HepG2 (cell line): ENCODE data around the gene BIRC6. TPM values are rescaled to one million over a fixed set of nuclear protein-coding genes. Genes with fewer than 3 reads are reported as not detected.

Experiments
- BHLHE40 ChIP-seq: IDR thresholded peaks from 2 replicates; pipeline ENCODE4 v1.6.1; 2011; ENCODE audit warnings: low read length, improper control_type of control experiment
- ETS1 ChIP-seq: sonication (generic); formaldehyde crosslinking; IDR thresholded peaks from 2 replicates; pipeline ENCODE4 v1.4.0; 2020; ENCODE audit warnings: missing genetic modification reagents
- MIER2 ChIP-seq: IDR thresholded peaks from 2 replicates; pipeline ENCODE4 v1.6.1; 2016; ENCODE audit warnings: missing biosample characterization, missing genetic modification reagents
- NCOA5 ChIP-seq: sonication (generic); formaldehyde crosslinking; IDR thresholded peaks from 2 replicates; pipeline ENCODE4 v1.4.0; 2020; ENCODE audit warnings: missing genetic modification reagents
- PCBP2 ChIP-seq: fragments of 200-400 bp; formaldehyde crosslinking; optimal IDR thresholded peaks from 2 replicates; pipeline ENCODE3; 2018; ENCODE audit warnings: low read length, low read depth; ENCODE audit not compliant: poor library complexity, severe bottlenecking
- PITX1 ChIP-seq: sonication (generic); formaldehyde crosslinking; IDR thresholded peaks from 2 replicates; pipeline ENCODE4 v1.5.1; 2020; ENCODE audit warnings: mild to moderate bottlenecking, missing genetic modification reagents
- RFX3 ChIP-seq: IDR thresholded peaks from 2 replicates; pipeline ENCODE4 v1.6.1; 2016; ENCODE audit warnings: missing biosample characterization, missing genetic modification reagents
- STAT5B ChIP-seq: sonication (generic); formaldehyde crosslinking; IDR thresholded peaks from 2 replicates; pipeline ENCODE4 v1.4.0; 2020; ENCODE audit warnings: missing genetic modification reagents
- ZFX ChIP-seq: sonication (generic); formaldehyde crosslinking; IDR thresholded peaks from 2 replicates; pipeline ENCODE4 v1.4.0; 2020; ENCODE audit warnings: mild to moderate bottlenecking, low read depth, missing genetic modification reagents, moderate library complexity
- ZHX2 ChIP-seq, 2 experiments: sonication (generic) in 1 of 2; formaldehyde crosslinking in 1 of 2; IDR thresholded peaks; 2 replicates each; pipeline versions ENCODE4 v1.6.1 to v1.9.0; 2014 to 2022; ENCODE audit warnings: antibody characterized with exemption in 1 of 2, borderline replicate concordance in 1 of 2, inconsistent platforms in 1 of 2, low read depth in 1 of 2, missing genetic modification reagents in 1 of 2
- ZNF260 ChIP-seq: sonication (generic); formaldehyde crosslinking; IDR thresholded peaks from 2 replicates; pipeline ENCODE4 v1.4.0; 2020; ENCODE audit warnings: missing genetic modification reagents, low read depth, mild to moderate bottlenecking, borderline replicate concordance
- ZNF274 ChIP-seq: sonication (generic); formaldehyde crosslinking; IDR thresholded peaks from 2 replicates; pipeline ENCODE4 v1.5.1; 2020; ENCODE audit warnings: mild to moderate bottlenecking, missing genetic modification reagents
- ZNF275 ChIP-seq: sonication (generic); formaldehyde crosslinking; IDR thresholded peaks from 2 replicates; pipeline ENCODE4 v1.8.0; 2022; ENCODE audit warnings: missing genetic modification reagents, mild to moderate bottlenecking, inconsistent platforms, borderline replicate concordance
- ZNF382 ChIP-seq: sonication (generic); formaldehyde crosslinking; IDR thresholded peaks from 2 replicates; pipeline ENCODE4 v1.5.0; 2020; ENCODE audit warnings: missing genetic modification reagents, mild to moderate bottlenecking, borderline replicate concordance
- ZNF430 ChIP-seq: sonication (generic); formaldehyde crosslinking; IDR thresholded peaks from 2 replicates; pipeline ENCODE4 v1.9.0; 2021; ENCODE audit warnings: mild to moderate bottlenecking, missing genetic modification reagents
- ZNF569 ChIP-seq: sonication (generic); formaldehyde crosslinking; IDR thresholded peaks from 2 replicates; pipeline ENCODE4 v1.5.0; 2020; ENCODE audit warnings: mild to moderate bottlenecking, missing genetic modification reagents, moderate library complexity, borderline replicate concordance
- ZNF574 ChIP-seq: sonication (generic); formaldehyde crosslinking; IDR thresholded peaks from 2 replicates; pipeline ENCODE4 v1.4.0; 2020; ENCODE audit warnings: missing genetic modification reagents
- polyA plus RNA-seq, 8 experiments: library from polyadenylated mRNA; depleted of rRNA in 3 of 8; stranded (reverse) in 7 of 8; unstranded in 1 of 8; fragments of >200 nt; fragmentation: Illumina TruSeq in 4 of 8; extraction: Trizol in 4 of 8; gene quantifications; 2 replicates each; pipeline versions ENCODE4 v1.2.1 to v1.2.3, GENCODE V29; 2011 to 2016; ENCODE audit warnings: low read depth in 4 of 8, missing spikeins in 1 of 8, mixed read lengths in 1 of 8; ENCODE audit not compliant: insufficient read depth in 1 of 8
- total RNA-seq, 5 experiments: library from RNA; depleted of rRNA; stranded (reverse); fragments of >200 nt; fragmentation: Illumina TruSeq; extraction: Trizol; gene quantifications; 2 replicates each; pipeline ENCODE4 v1.2.3, GENCODE V29; 2016; ENCODE audit warnings: low read depth in 1 of 5

BIRC6 gene
- total and polyA plus RNA-seq, 2 of the 13 experiments (the other 11 are each of a cell fraction or from before 2014, with no cell fraction given) = 65.6 to 120 TPM

GRCh38 chr2:32356681-32357317 lies at the start of gene BIRC6 (continued):
- TF ChIP-seq ZNF574 (peak; percentile 90), ZHX2 (IDR thresholded peaks at IDR 0.05; ENCODE audit: low read depth) (peak; percentile 85), ZHX2 (CRISPR knock-in tag; IDR thresholded peaks at IDR 0.05; ENCODE audit: borderline replicate concordance) (no peak), NCOA5 (CRISPR knock-in tag) (no peak), ZNF569 (CRISPR knock-in tag) (peak; percentile 95), BHLHE40 (peak; percentile 87), STAT5B (no peak; the same call in 1 of the 2 replicates), PITX1 (CRISPR knock-in tag) (peak; percentile 91), ETS1 (CRISPR knock-in tag) (peak; percentile 83; the same call in 1 of the 2 replicates), ZFX (CRISPR knock-in tag) (peak; percentile 98), ZNF274 (CRISPR knock-in tag) (peak; percentile 98), ZNF275 (CRISPR knock-in tag) (peak; percentile 94), ZNF382 (no peak), RFX3 (CRISPR knock-in tag) (no peak), PCBP2 (no peak), MIER2 (CRISPR knock-in tag) (peak; percentile 15; the same call in 1 of the 2 replicates), ZNF430 (CRISPR knock-in tag) (peak; percentile 97), ZNF260 (CRISPR knock-in tag) (no peak)
